GM21825 (cell line): ENCODE results near the gene OSBPL7.
A peak's percentile ranks its signal among the peaks of the same experiment; 100 is the strongest.

Source experiments
- ATAC-seq: cut with Tn5 transposase; IDR thresholded peaks from one replicate; pipeline ENCODE4 v1.9.1; 2021; ENCODE audit warnings: mild to moderate bottlenecking, moderate library complexity; ENCODE audit not compliant: unreplicated experiment

The OSBPL7 gene

GRCh38 chr17:47807421-47807820 is 14.2 kb downstream of the OSBPL7 start:
- ATAC-seq: no peak

GRCh38 chr17:47806913-47807255 is 14.7 kb downstream of the OSBPL7 start:
- ATAC-seq: no peak

- ATAC-seq: no peak
Observed at GRCh38 chr17:47806026-47806912, 15.3 kb downstream of the OSBPL7 start.

GRCh38 chr17:47804461-47804860 is 17.1 kb downstream of the OSBPL7 start:
- ATAC-seq: no peak

- no peak for ATAC-seq
Observed at GRCh38 chr17:47803751-47804150, 17.8 kb downstream of the OSBPL7 start.

GRCh38 chr17:47803201-47803600 is 18.4 kb downstream of the OSBPL7 start:
- no peak for ATAC-seq

GRCh38 chr17:47802341-47803022 is 19.1 kb downstream of the OSBPL7 start:
- peak; percentile 50 for ATAC-seq

- ATAC-seq: no peak
Observed at GRCh38 chr17:47801906-47802305, 19.7 kb downstream of the OSBPL7 start.

GRCh38 chr17:47801176-47801765 is 20.3 kb downstream of the OSBPL7 start:
- no peak for ATAC-seq

- ATAC-seq: no peak
Observed at GRCh38 chr17:47800686-47801085, 20.9 kb downstream of the OSBPL7 start.

GRCh38 chr17:47797797-47798196 is 23.8 kb downstream of the OSBPL7 start:
- ATAC-seq: no peak

- no peak for ATAC-seq
Observed at GRCh38 chr17:47792979-47793378, 28.6 kb downstream of the OSBPL7 start.

- ATAC-seq: no peak
Observed at GRCh38 chr17:47792457-47792856, 29.1 kb downstream of the OSBPL7 start.

- ATAC-seq: no peak
Observed at GRCh38 chr17:47791025-47791424, 30.6 kb downstream of the OSBPL7 start.

- no peak for ATAC-seq
Observed at GRCh38 chr17:47789611-47790561, 31.7 kb downstream of the OSBPL7 start.

GRCh38 chr17:47785538-47786123 is 36.0 kb downstream of the OSBPL7 start:
- ATAC-seq: no peak

- no peak for ATAC-seq
Observed at GRCh38 chr17:47781397-47781796, 40.2 kb downstream of the OSBPL7 start.

- ATAC-seq: no peak
Observed at GRCh38 chr17:47778184-47778635, 43.4 kb downstream of the OSBPL7 start.

- ATAC-seq: no peak
Observed at GRCh38 chr17:47776330-47777197, 45.0 kb downstream of the OSBPL7 start.
